Measurements from ENCODE around the gene ALDH5A1.

- TF ChIP-seq CTCF (IDR thresholded peaks at IDR 0.05) (no peak), POLR2A (IDR thresholded peaks at IDR 0.05) (no peak)
These were observed 76.6 kb downstream of the ALDH5A1 start for GRCh38 chr6:24571361-24571760.

Data from uterus (tissue), 2 donors.